SU-DHL-6 (cell line): ENCODE results near the gene INSC.

ENCODE experiments used
- CTCF ChIP-seq: fragments of 200-600 bp; sonication (generic); IDR thresholded peaks from one replicate; pipeline ENCODE4 v1.5.1; 2017; ENCODE audit warnings: antibody characterized with exemption, mild to moderate bottlenecking, low read length, moderate library complexity; ENCODE audit not compliant: insufficient read depth, poor library complexity, severe bottlenecking
- EZH2phosphoT487 ChIP-seq: fragments of 200-600 bp; sonication (generic), shearing (Covaris generic); conservative IDR thresholded peaks from 2 replicates; pipeline ENCODE4 v1.6.1; 2018; ENCODE audit warnings: mild to moderate bottlenecking, antibody characterized with exemption, low read length, moderate library complexity, mixed read lengths

- TF ChIP-seq CTCF (no peak), EZH2phosphoT487 (no peak)
These were observed 175.0 kb downstream of the INSC start for GRCh38 chr11:15289723-15290122.
